GM21786 (cell line): ENCODE results near the gene PPP2R5C.
A peak's percentile ranks its signal among the peaks of the same experiment; 100 is the strongest.
"Not testable (repeated sequence)": the region's sequence is repeated elsewhere in the genome, so short reads cannot be mapped to it uniquely, and the experiment has no call there.

Source experiments
- ATAC-seq: cut with Tn5 transposase; IDR thresholded peaks from one replicate; pipeline ENCODE4 v1.9.1; 2021; ENCODE audit not compliant: unreplicated experiment

Gene PPP2R5C

DNA sequence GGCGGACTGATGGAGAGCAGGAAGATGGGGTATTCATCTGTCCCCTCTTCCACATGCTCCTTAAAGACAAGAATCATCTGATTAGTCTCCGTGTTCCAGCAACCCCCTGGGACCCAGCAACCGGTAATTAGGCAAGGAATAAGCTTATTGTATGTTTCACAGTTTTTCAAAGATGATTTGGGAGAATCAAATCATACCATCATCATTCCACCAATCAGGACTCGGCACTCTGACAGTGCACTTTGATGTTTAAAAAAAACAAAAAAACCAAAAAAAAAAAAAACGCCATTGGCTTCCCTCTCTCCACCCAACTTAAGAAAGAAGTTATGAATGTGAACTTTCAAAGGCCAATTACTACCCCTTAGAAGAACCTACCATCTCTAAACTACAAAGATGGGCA, 201.5 kb downstream of the PPP2R5C start:
- ATAC-seq, result no peak

GRCh38 chr14:101963656-101964296, 202.3 kb downstream of the PPP2R5C start:
- ATAC-seq, result no peak

GRCh38 chr14:101964297-101965180, 203.0 kb downstream of the PPP2R5C start, which contains the start of gene DYNC1H1:
Gene DYNC1H1, plus strand, starts transcription at chr14:101964573. Its CDS starts 119 bp downstream, at chr14:101964692.
- peak; percentile 83 for ATAC-seq

DNA sequence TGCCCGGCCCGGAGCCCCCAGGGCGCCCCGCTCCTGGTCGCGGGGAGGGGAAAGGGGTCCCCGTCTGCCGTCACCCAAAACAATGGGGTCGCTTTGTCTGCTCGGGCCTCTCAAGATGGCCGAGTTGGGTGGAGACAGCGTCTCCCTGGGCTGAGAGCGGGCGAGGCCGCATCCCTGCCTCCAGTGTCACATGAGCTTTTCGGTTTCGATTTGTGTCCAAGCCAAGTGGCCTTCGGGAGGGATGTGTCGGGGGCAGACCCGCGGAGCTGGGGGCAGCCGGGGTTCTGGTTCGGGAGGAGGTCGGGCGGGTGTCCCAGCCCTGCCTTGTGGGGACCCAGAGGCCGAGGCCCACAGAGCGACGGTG, 203.7 kb downstream of the PPP2R5C start:
- peak; percentile 26 for ATAC-seq

DNA sequence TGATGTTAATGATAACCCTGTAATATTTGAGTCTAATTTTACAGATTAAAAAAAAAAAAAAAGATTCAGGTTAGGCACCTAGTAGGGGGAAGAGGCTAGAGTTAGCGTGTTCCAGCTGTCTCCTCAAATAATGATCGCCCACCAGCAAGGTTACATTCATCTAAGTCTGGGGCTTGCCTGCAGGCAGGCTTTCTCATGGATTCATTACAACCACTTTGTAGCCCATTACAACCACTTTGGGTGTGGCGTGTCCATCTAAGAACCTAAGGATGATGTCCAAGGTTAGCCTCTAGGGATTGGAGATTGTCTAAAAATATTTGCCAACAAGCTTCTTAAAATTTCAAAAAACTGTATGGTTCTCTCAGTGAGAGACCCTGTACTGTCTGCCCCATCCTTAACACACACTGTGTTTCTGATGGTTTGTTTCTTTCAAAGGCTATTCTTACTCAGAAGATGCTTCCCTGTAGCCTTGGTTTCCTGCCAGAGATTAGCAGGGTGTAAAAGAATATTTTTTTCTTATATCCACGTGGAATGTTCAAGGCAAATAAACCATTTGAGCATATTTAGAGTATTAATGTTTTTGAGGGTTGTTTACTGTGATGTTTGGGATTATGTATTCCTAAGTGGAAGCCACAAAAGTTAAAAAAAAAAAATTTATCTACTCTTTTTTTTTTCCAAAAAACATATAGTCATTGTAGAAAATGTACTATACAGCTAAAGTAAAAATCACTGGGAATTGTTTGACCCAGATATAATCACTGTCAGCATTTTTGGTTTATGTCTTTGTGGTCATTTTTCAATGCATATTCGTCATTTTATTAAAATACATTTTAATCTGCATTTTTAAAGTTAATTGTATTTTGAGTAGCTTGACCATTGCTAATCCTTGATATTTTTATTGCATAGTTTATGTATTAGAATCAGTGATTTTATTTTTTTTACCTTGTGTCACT, 204.5 kb downstream of the PPP2R5C start:
- no peak for ATAC-seq

DNA sequence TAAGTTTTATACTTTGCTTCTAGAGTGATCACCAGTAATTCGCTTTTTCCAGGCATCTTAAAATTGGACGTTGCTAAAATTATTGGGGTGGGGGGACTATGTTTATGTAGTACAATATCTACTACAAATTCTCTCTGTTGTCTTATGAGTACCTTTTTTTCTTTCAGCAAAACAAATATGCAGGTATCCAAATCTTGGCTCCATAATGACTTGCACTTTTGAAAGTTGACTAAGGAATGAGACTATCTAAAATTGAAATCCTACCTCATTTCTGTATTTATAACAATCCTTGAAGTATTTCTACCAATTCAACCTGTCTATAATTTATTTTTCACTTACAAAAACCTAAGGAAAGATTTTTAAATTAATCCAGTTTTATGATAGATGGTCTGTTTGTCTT, 205.2 kb downstream of the PPP2R5C start:
- no peak for ATAC-seq

GRCh38 chr14:101968186-101968585, 206.7 kb downstream of the PPP2R5C start:
- no peak for ATAC-seq

DNA sequence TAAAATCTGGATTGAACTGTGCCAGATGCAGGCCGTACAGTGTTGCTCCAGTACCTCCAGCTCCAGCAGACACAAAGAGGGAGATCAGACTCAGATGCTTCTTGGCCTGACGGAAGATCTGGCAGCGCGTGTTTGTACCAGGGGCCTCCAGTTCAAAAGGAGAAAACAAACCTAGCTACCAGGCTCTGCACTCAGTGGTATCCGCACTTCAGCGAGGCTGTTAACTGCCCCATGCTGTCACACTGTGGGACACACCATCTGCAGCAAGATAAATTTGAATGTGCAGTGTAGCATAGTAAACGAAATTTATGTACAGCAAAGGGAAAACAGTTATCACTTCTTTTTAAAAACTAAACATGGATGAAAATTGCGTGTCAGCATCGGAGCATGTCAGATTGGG, 208.0 kb downstream of the PPP2R5C start:
- ATAC-seq, result no peak

- no peak for ATAC-seq
These were observed 209.4 kb downstream of the PPP2R5C start for GRCh38 chr14:101970830-101971400.

DNA sequence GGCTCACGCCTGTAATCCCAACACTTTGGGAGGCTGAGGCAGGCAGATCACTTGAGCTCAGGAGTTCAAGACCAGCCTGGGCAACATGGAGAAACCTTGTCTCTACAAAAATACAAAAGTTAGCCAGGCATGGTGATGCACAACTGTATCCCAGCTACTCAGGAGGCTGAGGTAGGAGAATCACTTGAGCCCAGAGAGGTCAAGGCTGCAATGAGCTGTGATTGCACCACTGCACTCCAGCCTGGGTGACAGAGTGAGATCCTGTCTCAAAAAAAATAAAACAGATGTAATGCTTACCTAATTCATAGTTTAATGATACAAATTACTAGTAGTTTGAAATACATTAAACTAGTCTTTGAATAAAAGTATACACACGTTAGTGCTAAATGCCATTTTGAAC, 209.9 kb downstream of the PPP2R5C start:
- not testable (repeated sequence) for ATAC-seq

DNA sequence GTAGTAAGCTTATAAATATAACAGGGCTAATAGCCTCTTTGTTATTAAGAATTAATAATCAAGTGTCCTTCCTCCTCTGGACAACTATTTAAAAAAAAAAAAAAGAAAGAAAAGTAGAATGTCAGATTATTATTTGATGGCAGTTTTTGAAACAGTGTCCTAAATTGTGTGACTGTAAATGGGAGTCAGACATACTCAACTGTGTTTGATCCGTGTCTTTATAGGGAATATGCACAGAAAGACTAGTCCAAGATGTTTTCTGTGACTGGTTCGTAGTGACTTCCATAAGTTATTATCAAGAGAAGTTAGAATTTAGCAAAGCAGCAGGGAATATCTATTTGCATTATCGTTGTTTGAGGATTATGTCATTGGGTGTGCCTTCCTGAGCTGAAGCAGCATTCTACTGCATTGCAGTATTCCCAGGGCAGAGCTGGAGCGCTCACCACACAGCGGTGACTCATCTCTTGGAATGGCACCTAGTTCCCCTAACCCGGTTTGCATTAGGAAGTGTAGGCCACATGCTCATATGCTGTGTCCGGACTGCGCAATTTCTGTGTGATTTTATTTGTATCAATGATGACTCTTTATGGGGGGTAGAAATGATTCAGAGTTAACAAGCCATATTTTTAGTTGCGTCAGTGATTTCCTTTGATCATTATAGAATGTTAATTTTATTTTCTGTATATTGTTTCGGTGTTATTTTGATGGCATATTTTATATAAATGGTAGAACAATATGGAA, 210.8 kb downstream of the PPP2R5C start:
- ATAC-seq, result no peak

GRCh38 chr14:101973356-101973755, 211.8 kb downstream of the PPP2R5C start:
- ATAC-seq, result no peak

DNA sequence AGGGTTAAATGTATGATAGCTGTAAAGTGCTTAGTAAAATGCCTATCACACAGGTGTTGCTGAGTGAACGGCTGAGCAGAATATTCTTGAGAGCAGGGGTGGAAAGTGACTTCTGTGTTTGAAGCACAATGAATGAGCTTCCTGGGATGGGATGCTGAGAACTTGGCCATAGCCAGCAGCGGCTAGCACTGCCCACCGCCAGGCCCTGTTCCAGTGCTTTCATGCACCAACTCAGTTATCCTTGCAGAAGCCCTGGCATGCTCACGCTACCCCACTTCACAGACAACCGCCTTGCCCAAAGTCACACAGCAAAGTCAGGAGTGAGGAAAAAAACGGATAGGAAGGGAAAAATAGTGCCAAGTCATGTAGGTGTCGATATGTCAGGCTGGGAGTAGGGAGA, 213.7 kb downstream of the PPP2R5C start:
- ATAC-seq, result no peak
